KMS-11 (cell line): ENCODE results near the gene SVOPL.

Source experiments
- H2AFZ ChIP-seq: fragments of 200-600 bp; sonication (generic); 2 replicates; pipeline ENCODE4 v1.6.1; 2016; ENCODE audit warnings: antibody characterized with exemption, mixed run types, low read depth
- H3K27ac ChIP-seq: fragments of 200-600 bp; sonication (generic); 2 replicates; pipeline ENCODE4 v1.6.1; 2016; ENCODE audit warnings: mild to moderate bottlenecking, mixed run types
- H3K27me3 ChIP-seq: fragments of 200-600 bp; sonication (generic); 2 replicates; pipeline ENCODE4 v1.6.1; 2017; ENCODE audit warnings: mild to moderate bottlenecking, low read depth, mixed run types, moderate library complexity; ENCODE audit not compliant: insufficient read depth
- H3K36me3 ChIP-seq: fragments of 200-600 bp; sonication (generic); 2 replicates; pipeline ENCODE4 v1.6.1; 2017; ENCODE audit warnings: mild to moderate bottlenecking, mixed run types; ENCODE audit not compliant: insufficient read depth
- H3K4me1 ChIP-seq: fragments of 200-600 bp; sonication (generic); 2 replicates; pipeline ENCODE4 v1.6.1; 2016; ENCODE audit warnings: mild to moderate bottlenecking, low read depth, mixed run types; ENCODE audit not compliant: poor library complexity, severe bottlenecking
- H3K4me2 ChIP-seq: fragments of 200-600 bp; sonication (generic); 2 replicates; pipeline ENCODE4 v1.7.0; 2016; ENCODE audit warnings: mild to moderate bottlenecking, mixed run types
- H3K4me3 ChIP-seq: fragments of 200-600 bp; sonication (generic); IDR thresholded peaks from 2 replicates; pipeline ENCODE4 v1.6.1; 2017; ENCODE audit warnings: low read depth, low read length, mixed read lengths; ENCODE audit not compliant: insufficient read depth
- H3K79me2 ChIP-seq: fragments of 200-600 bp; sonication (generic); 2 replicates; pipeline ENCODE4 v1.6.1; 2016; ENCODE audit warnings: low read depth, mixed run types; ENCODE audit not compliant: insufficient read depth
- H3K9ac ChIP-seq: fragments of 200-600 bp; sonication (generic); 2 replicates; pipeline ENCODE4 v1.6.1; 2016; ENCODE audit warnings: mild to moderate bottlenecking, mixed run types
- H4K20me1 ChIP-seq: fragments of 200-600 bp; sonication (generic); 2 replicates; pipeline ENCODE4 v1.6.1; 2016; ENCODE audit warnings: mild to moderate bottlenecking, mixed run types; ENCODE audit not compliant: insufficient read depth
- TF ChIP-seq, protein P1 (sequence below): fragments of 200-600 bp; sonication (generic); conservative IDR thresholded peaks from 2 replicates; pipeline ENCODE4 v1.6.1; 2017; ENCODE audit warnings: low read depth, mild to moderate bottlenecking, antibody characterized with exemption, low read length, moderate library complexity, mixed read lengths

SVOPL gene

DNA sequence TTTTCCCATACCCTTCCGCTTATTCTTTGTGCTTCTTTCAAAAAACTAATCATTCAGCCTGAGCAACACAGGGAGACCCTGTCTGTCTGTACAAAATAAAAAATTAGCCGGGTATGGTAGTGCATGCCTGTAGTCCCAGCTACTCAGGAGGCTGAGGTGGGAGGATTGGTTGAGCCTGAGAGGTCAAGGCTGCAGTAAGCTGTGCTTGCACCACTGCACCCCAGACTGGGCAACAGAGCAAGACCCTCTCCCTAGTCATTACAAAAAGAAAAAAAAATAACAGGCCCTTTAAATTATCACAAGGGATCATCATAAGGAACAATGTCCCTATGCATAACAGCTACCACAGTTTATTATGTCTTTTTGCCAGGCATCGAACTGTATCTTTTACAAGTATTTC is 121.5 kb downstream of the SVOPL start:
- Histone ChIP-seq H3K4me3 (no peak overlapping the region), H3K36me3 (peaks cover 6% of the 10 kb centered on the region; the same call in 1 of the 2 replicates), H3K27me3 (no peaks in the 10 kb centered on the region), H3K4me1 (no peaks in the 10 kb centered on the region), H3K27ac (no peak overlapping the region), H3K4me2 (no peak overlapping the region), H4K20me1 (no peaks in the 10 kb centered on the region), H3K9ac (no peak overlapping the region), H2AFZ (no peak overlapping the region), H3K79me2 (no peaks in the 10 kb centered on the region)
- TF ChIP-seq, protein P1, sequence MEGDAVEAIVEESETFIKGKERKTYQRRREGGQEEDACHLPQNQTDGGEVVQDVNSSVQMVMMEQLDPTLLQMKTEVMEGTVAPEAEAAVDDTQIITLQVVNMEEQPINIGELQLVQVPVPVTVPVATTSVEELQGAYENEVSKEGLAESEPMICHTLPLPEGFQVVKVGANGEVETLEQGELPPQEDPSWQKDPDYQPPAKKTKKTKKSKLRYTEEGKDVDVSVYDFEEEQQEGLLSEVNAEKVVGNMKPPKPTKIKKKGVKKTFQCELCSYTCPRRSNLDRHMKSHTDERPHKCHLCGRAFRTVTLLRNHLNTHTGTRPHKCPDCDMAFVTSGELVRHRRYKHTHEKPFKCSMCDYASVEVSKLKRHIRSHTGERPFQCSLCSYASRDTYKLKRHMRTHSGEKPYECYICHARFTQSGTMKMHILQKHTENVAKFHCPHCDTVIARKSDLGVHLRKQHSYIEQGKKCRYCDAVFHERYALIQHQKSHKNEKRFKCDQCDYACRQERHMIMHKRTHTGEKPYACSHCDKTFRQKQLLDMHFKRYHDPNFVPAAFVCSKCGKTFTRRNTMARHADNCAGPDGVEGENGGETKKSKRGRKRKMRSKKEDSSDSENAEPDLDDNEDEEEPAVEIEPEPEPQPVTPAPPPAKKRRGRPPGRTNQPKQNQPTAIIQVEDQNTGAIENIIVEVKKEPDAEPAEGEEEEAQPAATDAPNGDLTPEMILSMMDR, result no peak

DNA sequence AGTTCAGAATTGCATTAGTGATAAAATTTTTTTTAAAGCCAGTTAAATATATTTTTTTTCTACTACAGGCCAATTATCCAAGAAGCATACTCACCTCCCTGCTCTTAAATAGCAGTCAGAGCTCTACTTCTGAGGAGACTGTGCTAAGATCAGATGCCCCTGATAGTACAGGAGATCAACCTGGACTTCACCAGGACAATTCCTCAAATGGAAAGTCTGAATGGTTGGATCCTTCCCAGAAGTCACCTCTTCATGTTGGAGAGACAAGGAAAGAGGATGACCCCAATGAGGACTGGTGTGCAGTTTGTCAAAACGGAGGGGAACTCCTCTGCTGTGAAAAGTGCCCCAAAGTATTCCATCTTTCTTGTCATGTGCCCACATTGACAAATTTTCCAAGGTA is 122.0 kb downstream of the SVOPL start:
- Histone ChIP-seq H3K4me3 (no peak overlapping the region), H3K36me3 (peaks cover 6% of the 10 kb centered on the region; the same call in 1 of the 2 replicates)

DNA sequence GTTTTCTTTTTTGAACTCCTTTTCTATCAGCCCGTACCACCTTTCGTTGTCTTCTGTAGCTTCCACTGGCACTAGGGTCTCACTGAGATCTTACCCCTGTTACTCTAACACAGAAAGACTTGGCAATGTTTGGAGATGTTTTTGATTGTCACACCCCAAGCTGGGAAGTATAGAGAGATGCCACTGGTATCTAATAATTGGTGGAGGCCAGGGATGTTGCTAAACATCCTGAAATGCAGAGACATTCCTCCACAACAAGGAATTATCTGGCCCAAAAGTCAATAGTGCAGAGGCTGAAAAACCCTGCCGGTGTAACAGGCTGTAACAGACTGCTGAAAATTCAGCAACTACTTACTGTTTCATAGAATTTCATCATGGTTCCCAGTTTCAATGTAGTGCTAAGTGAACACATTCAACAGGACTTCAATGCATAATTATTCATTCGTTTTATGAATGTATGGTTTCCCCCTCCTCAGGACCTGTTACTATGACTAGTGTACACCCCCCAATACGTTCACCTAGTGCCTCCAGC is 125.2 kb downstream of the SVOPL start:
- Histone ChIP-seq H3K9ac (no peak overlapping the region), H3K4me3 (no peak overlapping the region), H3K36me3 (peaks cover 6% of the 10 kb centered on the region; the same call in 1 of the 2 replicates), H4K20me1 (no peaks in the 10 kb centered on the region), H2AFZ (no peak overlapping the region), H3K27ac (no peak overlapping the region), H3K4me2 (no peak overlapping the region), H3K79me2 (no peaks in the 10 kb centered on the region), H3K4me1 (no peaks in the 10 kb centered on the region), H3K27me3 (no peaks in the 10 kb centered on the region)
- TF ChIP-seq, protein P1, result no peak

More for the DNA sequence above, 122.0 kb downstream of the SVOPL start:
- no peak overlapping the region for H3K27ac ChIP-seq
- no peaks in the 10 kb centered on the region for H3K4me1 ChIP-seq
- H3K9ac ChIP-seq, result no peak overlapping the region
- H3K79me2 ChIP-seq, result no peaks in the 10 kb centered on the region
- TF ChIP-seq, protein P1, result no peak
- H2AFZ ChIP-seq, result no peak overlapping the region
- no peak overlapping the region for H3K4me2 ChIP-seq
- no peaks in the 10 kb centered on the region for H3K27me3 ChIP-seq
- H4K20me1 ChIP-seq, result no peaks in the 10 kb centered on the region

DNA sequence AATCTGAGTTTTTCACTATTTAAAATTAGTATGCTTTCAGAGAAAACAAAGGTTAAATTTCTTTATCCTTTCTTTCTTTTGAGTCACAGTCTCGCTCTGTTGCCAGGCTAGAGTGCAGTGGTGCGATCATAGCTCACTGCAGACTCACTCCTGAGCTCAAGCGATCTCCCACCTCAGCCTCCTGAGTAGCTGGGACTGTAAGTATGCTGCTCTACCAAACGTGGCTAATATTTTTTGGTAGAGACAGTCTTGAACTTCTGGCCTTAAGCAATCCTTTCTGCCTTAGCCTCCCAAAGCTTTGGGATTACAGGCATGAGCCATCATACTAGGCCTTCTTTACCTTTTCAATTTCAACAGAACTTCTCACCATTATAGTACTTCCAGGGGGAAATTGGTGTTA is 127.4 kb downstream of the SVOPL start:
- no peak overlapping the region for H3K27ac ChIP-seq
- H2AFZ ChIP-seq, result no peak overlapping the region
- H3K36me3 ChIP-seq, result peaks cover 2% of the 10 kb centered on the region; the same call in 1 of the 2 replicates
- no peaks in the 10 kb centered on the region for H4K20me1 ChIP-seq
- no peak overlapping the region for H3K4me2 ChIP-seq
- H3K27me3 ChIP-seq, result no peaks in the 10 kb centered on the region
- no peak overlapping the region for H3K4me3 ChIP-seq
- H3K79me2 ChIP-seq, result no peaks in the 10 kb centered on the region
- TF ChIP-seq, protein P1, result no peak
- no peaks in the 10 kb centered on the region for H3K4me1 ChIP-seq
- H3K9ac ChIP-seq, result no peak overlapping the region
